AG04450 (cell line): ENCODE measurements around the gene DOC2B. TPM values are rescaled to one million over a fixed set of nuclear protein-coding genes. Genes with fewer than 3 reads are reported as not detected.

ENCODE experiments used
- CTCF ChIA-PET: fragments of 300-600, 350-600 bp; formaldehyde crosslinking; extraction: SDS; loops from one replicate; lab custom pipeline; 2022; ENCODE audit warnings: antibody characterized with exemption, inconsistent platforms; lab: Charles Lee
- POLR2A ChIA-PET: fragments of 350-600 bp; formaldehyde crosslinking; extraction: SDS; loops from one replicate; lab custom pipeline; 2021; ENCODE audit warnings: antibody characterized with exemption, inconsistent platforms; lab: Yijun Ruan, JAX
- DNase-seq: peaks from one replicate; pipeline ENCODE4 v3.0.0-alpha.2; 2011; ENCODE audit warnings: low read depth, low spot score
- H3K27ac ChIP-seq: one replicate; pipeline ENCODE4 v1.5.1; 2012; ENCODE audit warnings: low read depth, low read length, control low read depth
- H3K27me3 ChIP-seq: one replicate; pipeline ENCODE4 v1.6.0; 2012; ENCODE audit warnings: low read length; ENCODE audit not compliant: control insufficient read depth, insufficient read depth
- H3K4me3 ChIP-seq: 2 replicates; pipeline ENCODE4 v1.5.1; 2011; ENCODE audit warnings: mild to moderate bottlenecking, low read depth, low read length, control low read depth
- H3K9me3 ChIP-seq: 2 replicates; pipeline ENCODE4 v1.5.1; 2012; ENCODE audit warnings: low read length; ENCODE audit not compliant: control insufficient read depth, insufficient read depth
- CTCF ChIP-seq: IDR thresholded peaks from 2 replicates; pipeline ENCODE4 v1.5.1; 2011; ENCODE audit warnings: low read depth, low read length, control low read depth, inconsistent platforms
- polyA plus RNA-seq: library from polyadenylated mRNA; depleted of rRNA; stranded (reverse); fragments of >200 nt; gene quantifications from 2 replicates; pipeline ENCODE4 v1.2.3, GENCODE V29; 2011

DOC2B gene
- polyA plus RNA-seq, 1 experiment = not detected

- H3K27ac ChIP-seq = no peak overlapping the region
- ChIA-PET POLR2A (no interaction called here), CTCF (no interaction called here)
- no peaks in the 10 kb centered on the region for H3K9me3 ChIP-seq
- H3K4me3 ChIP-seq = no peak overlapping the region
- no peak for DNase-seq
- H3K27me3 ChIP-seq = peaks cover 55% of the 10 kb centered on the region
- TF ChIP-seq CTCF = no peak
Measured at GRCh38 chr17:182050-182751, 751 bp upstream of the DOC2B start.

- Histone ChIP-seq H3K4me3 (no peak overlapping the region), H3K27ac (no peak overlapping the region), H3K27me3 (peaks cover 61% of the 10 kb centered on the region), H3K9me3 (no peaks in the 10 kb centered on the region)
- ChIA-PET CTCF (no interaction called here), POLR2A (no interaction called here)
- no peak for DNase-seq
- TF ChIP-seq CTCF = no peak
Measured at GRCh38 chr17:180381-181244, 837 bp downstream of the DOC2B start.

- Histone ChIP-seq H3K27ac (no peak overlapping the region), H3K4me3 (no peak overlapping the region), H3K9me3 (no peaks in the 10 kb centered on the region), H3K27me3 (peaks cover 65% of the 10 kb centered on the region)
- DNase-seq = no peak
- no peak for TF ChIP-seq CTCF
- ChIA-PET CTCF (no interaction called here), POLR2A (no interaction called here)
Measured at GRCh38 chr17:179781-180380, 1.6 kb downstream of the DOC2B start.

- Histone ChIP-seq H3K27ac (no peak overlapping the region), H3K27me3 (peaks cover 61% of the 10 kb centered on the region), H3K9me3 (no peaks in the 10 kb centered on the region), H3K4me3 (no peak overlapping the region)
- TF ChIP-seq CTCF = no peak
- DNase-seq = no peak
- POLR2A ChIA-PET = no interaction called here
- CTCF ChIA-PET = no interaction called here
Measured at GRCh38 chr17:179066-179432, 2.4 kb downstream of the DOC2B start.
